Measurements from ENCODE around the gene PRR7. TPM values are rescaled to one million over a fixed set of nuclear protein-coding genes. Genes with fewer than 3 reads are reported as not detected.

PRR7 gene
- total RNA-seq, 1 experiment from 2014 or later: 4.7 TPM

DNA sequence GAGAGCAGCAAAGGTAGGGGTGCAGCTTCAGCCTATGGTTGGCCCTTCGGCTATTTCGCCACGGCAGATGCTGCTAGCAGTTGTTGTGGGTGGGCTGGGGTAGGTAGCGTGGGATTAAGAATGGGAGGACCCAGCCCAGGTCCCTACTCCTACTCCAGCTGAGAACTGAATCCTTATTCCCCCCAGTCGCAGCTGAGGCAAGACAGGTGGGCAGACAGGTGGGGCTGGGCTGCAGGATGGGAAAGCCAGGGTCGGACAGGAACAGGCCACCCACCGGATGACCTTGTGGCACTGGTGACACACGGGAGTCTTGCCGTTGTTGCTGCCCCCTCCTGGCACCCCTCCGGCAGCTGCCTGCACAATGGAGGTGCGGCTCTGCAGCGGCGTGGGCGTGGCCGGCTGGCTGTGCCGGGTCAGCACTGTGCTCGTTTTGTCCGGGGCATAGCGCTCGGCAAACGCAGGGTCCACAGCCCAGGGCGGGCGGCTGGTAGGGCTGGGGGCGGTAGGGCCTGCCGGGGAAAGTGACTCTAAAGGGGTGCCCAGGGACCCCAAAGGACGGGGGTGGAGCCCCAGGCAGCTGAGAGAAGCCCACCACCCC lies 42.6 kb downstream of the PRR7 start:
- Histone ChIP-seq H3K4me1 (0 out of 2 replicates have a peak, but pooled peaks cover 4% of the 10 kb centered on the region), H3K4me3 (ENCODE audit: low read depth, low read length) (no peak overlapping the region), H3K27me3 (replicated peaks; ENCODE audit: control insufficient read depth, insufficient read depth, low read length) (no peaks in the 10 kb centered on the region), H3K36me3 (ENCODE audit: control insufficient read depth, insufficient read depth, low read length) (peaks cover 2% of the 10 kb centered on the region), H3K9me3 (no peaks in the 10 kb centered on the region)
- POLR2A ChIA-PET: no interaction called here
- Mint-ChIP-seq H3K27me3 (ENCODE audit: insufficient read depth, unreplicated experiment) (no peaks in the 10 kb centered on the region), H3K9me3 (ENCODE audit: unreplicated experiment) (no peaks in the 10 kb centered on the region), H3K4me3 (ENCODE audit: unreplicated experiment) (no peak overlapping the region), H3K36me3 (ENCODE audit: insufficient read depth, unreplicated experiment) (peaks cover 42% of the 10 kb centered on the region), H3K4me1 (ENCODE audit: low read depth, unreplicated experiment) (peaks cover 6% of the 10 kb centered on the region), H3K27ac (ENCODE audit: unreplicated experiment) (no peak overlapping the region)
- intact Hi-C loops (cut with micrococcal nuclease; ENCODE audit: unreplicated experiment): no loop called here
- no TSS peak for BruUV-seq (replicated peaks)
- CTCF ChIA-PET: no interaction called here
- TF ChIP-seq CTCF (IDR thresholded peaks at IDR 0.05; ENCODE audit: insufficient read depth in 1 of 2, low read depth in 1 of 2, low read length in 1 of 2, severe bottlenecking in 1 of 2, unreplicated experiment in 1 of 2): no peak
- DNase-seq: peak in 1 of 2 experiments; percentile 37

DNA sequence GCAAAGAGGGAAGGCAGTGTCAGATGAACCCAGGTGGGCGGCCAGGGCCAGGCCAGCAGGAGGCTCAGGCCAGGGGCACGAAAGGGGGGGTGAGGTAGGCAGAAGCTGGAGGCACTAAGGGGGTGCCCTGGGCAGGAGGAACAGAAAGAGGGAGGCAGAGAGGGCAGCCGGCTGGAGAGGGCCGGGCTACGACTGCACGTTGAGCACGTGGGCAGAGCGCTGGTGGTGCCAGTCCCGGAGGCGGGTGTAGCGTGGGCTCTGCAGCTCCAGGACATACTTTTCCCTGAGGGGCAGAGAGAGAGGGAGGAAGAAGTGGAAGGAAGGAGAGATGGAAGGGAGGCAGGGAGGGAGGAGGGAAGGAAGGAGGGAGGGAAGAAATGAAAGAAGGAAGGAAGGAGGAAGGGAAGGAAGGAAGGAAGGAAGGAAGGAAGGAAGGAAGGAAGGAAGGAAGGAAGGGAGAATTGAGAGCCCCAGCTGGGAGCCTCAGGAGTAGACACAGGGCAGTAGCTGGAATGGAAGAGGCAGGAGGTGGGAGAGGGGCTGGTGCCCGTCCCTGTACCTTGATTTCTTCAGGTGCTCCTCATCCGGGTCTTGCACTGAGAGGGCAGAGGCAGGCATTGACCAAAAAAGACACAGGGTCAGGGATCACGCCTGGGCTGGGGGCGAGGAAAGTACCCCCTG lies 43.8 kb downstream of the PRR7 start:
- Histone ChIP-seq H3K27me3 (replicated peaks; ENCODE audit: control insufficient read depth, insufficient read depth, low read length) (no peaks in the 10 kb centered on the region), H3K36me3 (ENCODE audit: control insufficient read depth, insufficient read depth, low read length) (peaks cover 2% of the 10 kb centered on the region), H3K4me1 (peaks cover 13% of the 10 kb centered on the region), H3K4me3 (ENCODE audit: low read depth, low read length) (no peak overlapping the region), H3K9me3 (no peaks in the 10 kb centered on the region)
- TF ChIP-seq CTCF (IDR thresholded peaks at IDR 0.05; ENCODE audit: insufficient read depth in 1 of 2, low read depth in 1 of 2, low read length in 1 of 2, severe bottlenecking in 1 of 2, unreplicated experiment in 1 of 2): no peak
- peaks cover 30% of the 10 kb centered on the region for H3K36me3 Mint-ChIP-seq (ENCODE audit: insufficient read depth, unreplicated experiment)
- BruUV-seq (replicated peaks): no TSS peak
- no peak for DNase-seq
- no peaks in the 10 kb centered on the region for H3K27me3 Mint-ChIP-seq (ENCODE audit: insufficient read depth, unreplicated experiment)
- H3K4me1 Mint-ChIP-seq (ENCODE audit: low read depth, unreplicated experiment): no peaks in the 10 kb centered on the region
- H3K9me3 Mint-ChIP-seq (ENCODE audit: unreplicated experiment): no peaks in the 10 kb centered on the region
- ChIA-PET CTCF (interaction anchor here (1.3 kb wide), 1 partner anchor 33 kb away, joined by 4 read pairs; no protein-coding TSS in a partner anchor), POLR2A (no interaction called here)
- intact Hi-C loops (cut with micrococcal nuclease; ENCODE audit: unreplicated experiment): no loop called here
- H3K27ac Mint-ChIP-seq (ENCODE audit: unreplicated experiment): no peak overlapping the region
- H3K4me3 Mint-ChIP-seq (ENCODE audit: unreplicated experiment): no peak overlapping the region

DNA sequence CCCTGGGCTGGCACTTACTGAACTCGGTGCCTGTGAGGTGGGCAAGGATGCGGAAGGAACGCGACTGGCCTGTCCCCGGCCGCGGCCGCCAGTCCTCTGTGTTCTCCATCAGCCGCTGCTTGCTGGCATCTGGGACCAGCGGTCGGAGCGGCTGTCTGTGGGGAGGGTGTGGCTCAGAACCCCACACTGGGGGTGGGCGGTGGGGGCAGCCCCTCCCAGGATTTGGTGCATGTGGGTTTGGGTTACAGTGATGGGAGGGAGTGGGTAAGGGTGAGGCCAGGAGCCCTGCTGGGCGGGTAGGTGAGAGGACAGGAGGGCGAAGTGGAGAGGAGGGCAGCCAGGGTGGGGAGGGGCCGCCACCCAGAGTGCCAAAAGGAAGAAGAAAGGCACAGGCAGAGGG lies 44.4 kb downstream of the PRR7 start:
- H3K4me1 ChIP-seq: peaks cover 18% of the 10 kb centered on the region
- H3K27me3 ChIP-seq (replicated peaks; ENCODE audit: control insufficient read depth, insufficient read depth, low read length): no peaks in the 10 kb centered on the region
- Mint-ChIP-seq H3K9me3 (ENCODE audit: unreplicated experiment) (no peaks in the 10 kb centered on the region), H3K27ac (ENCODE audit: unreplicated experiment) (no peak overlapping the region), H3K36me3 (ENCODE audit: insufficient read depth, unreplicated experiment) (peaks cover 30% of the 10 kb centered on the region), H3K27me3 (ENCODE audit: insufficient read depth, unreplicated experiment) (no peaks in the 10 kb centered on the region), H3K4me1 (ENCODE audit: low read depth, unreplicated experiment) (peaks cover 2% of the 10 kb centered on the region), H3K4me3 (ENCODE audit: unreplicated experiment) (no peak overlapping the region)
- peaks cover 4% of the 10 kb centered on the region for H3K36me3 ChIP-seq (ENCODE audit: control insufficient read depth, insufficient read depth, low read length)
- intact Hi-C loops (cut with micrococcal nuclease; ENCODE audit: unreplicated experiment): no loop called here
- H3K9me3 ChIP-seq: no peaks in the 10 kb centered on the region
- ChIA-PET CTCF (interaction anchor here (1.3 kb wide), 1 partner anchor 33 kb away, joined by 4 read pairs; no protein-coding TSS in a partner anchor), POLR2A (no interaction called here)
- no peak overlapping the region for H3K4me3 ChIP-seq (ENCODE audit: low read depth, low read length)
- BruUV-seq (replicated peaks): no TSS peak
- DNase-seq: no peak
- no peak for TF ChIP-seq CTCF (IDR thresholded peaks at IDR 0.05; ENCODE audit: insufficient read depth in 1 of 2, low read depth in 1 of 2, low read length in 1 of 2, severe bottlenecking in 1 of 2, unreplicated experiment in 1 of 2)
